Activated CD8-positive, alpha-beta memory T cell treated with anti-CD3 and anti-CD28 coated beads, Interleukin-2, amount 50 U/mL, for 4 hours (primary cell): ENCODE data around the gene HUWE1.
"Not testable (repeated sequence)": the region's sequence is repeated elsewhere in the genome, so short reads cannot be mapped to it uniquely, and the experiment has no call there.

Experiments
- DNase-seq: peaks from one replicate; pipeline ENCODE4 v3.0.0-alpha.2; 2020

HUWE1 gene

DNA sequence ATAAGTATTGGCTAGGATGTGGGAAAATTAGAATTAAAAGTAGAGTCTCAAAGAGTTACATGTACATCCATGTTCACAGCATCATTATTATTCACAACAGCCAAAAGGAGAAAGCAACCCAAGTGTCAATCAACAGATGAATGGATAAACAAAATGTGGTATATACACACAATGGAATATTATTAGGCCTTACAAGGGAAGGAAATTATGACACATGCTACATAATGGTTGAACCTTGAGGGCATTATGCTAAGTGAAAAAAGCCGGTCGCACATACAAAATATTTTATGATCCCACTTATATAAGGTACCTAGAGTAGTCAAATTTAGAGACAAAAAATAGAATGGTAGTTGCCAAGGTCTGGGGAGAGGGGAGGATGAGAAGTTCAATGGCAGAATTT lies 80.1 kb downstream of the HUWE1 start:
- DNase-seq: no peak

DNA sequence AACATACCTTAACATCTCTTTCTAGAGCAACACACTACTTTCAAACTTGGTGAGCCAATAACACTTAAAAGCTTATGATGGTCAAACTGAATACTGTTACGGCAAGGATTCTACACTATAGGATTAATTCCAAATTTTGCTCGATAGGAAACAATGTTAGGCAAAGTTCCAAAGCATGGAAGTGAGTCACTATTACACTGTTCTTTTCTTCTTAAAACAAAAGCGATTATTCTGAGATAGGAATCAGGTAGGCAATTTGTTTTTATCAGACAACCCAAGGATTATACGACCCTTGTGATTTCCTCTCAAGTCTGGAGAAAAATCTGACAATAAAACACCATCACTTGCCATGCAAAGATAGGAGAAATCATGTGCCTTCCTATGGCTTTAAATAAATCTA lies 81.5 kb downstream of the HUWE1 start:
- DNase-seq: no peak

- DNase-seq: no peak
These were observed 86.6 kb downstream of the HUWE1 start for GRCh38 chrX:53599781-53600396.

- no peak for DNase-seq
These were observed 88.3 kb downstream of the HUWE1 start for GRCh38 chrX:53598169-53598568.

- no peak for DNase-seq
These were observed 91.2 kb downstream of the HUWE1 start for GRCh38 chrX:53595266-53595810.

DNA sequence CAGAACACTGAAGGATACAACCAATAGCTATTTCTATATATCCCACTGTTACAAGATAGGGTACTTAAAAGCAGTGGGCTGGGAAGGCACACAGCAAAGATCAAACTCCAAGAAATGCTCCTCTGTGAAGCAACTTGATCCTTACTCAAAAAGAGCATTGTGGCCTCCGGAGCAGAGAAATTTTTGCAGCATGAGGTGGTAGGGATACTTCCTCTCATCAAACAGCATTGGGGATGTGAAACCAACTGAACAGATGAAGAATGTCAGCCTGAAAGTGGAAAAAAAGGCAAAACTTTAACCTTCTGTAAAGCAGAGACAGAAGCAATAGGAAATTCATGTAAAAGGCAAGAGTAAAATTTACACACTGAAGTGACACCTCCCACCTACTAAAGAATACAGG lies 92.2 kb downstream of the HUWE1 start:
- DNase-seq: no peak

DNA sequence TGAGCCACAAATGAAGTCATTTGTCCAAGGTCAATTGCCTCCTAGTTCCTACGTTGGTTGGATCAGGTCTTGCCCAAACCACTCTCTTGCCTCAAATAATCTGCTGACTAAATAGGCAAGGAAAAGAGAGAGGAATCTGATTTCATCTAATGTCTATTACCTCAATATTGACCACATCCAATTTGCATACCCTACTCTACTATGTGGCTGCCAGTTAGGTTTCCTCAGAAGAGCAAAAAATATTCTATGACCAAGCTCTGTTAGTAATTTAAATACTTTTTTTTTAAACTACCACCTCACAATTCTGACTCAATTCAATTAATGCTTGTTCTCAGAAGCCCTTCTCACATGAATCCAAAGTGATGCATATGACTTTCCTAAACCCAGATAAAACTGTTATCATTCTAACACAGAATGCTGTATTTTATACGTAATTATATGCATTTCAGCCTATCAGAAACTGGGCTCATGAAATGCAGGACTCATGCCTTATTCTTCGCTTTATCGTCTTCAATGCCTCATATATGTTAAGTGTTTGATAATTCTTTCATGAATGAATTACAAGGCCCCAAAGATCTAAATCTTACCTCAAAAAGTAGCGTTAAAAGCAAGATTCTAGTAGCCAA lies 98.6 kb downstream of the HUWE1 start:
- DNase-seq: no peak

- no peak for DNase-seq
These were observed 101.6 kb downstream of the HUWE1 start for GRCh38 chrX:53584891-53585290.

GRCh38 chrX:53583571-53583970 lies 102.9 kb downstream of the HUWE1 start:
- no peak for DNase-seq

- no peak for DNase-seq
These were observed 105.6 kb downstream of the HUWE1 start for GRCh38 chrX:53580742-53581504.

- DNase-seq: no peak
These were observed 115.0 kb downstream of the HUWE1 start for GRCh38 chrX:53571494-53571893.

- no peak for DNase-seq
These were observed 123.2 kb downstream of the HUWE1 start for GRCh38 chrX:53563324-53563723.

GRCh38 chrX:53561912-53562311 lies 124.6 kb downstream of the HUWE1 start:
- DNase-seq: no peak

DNA sequence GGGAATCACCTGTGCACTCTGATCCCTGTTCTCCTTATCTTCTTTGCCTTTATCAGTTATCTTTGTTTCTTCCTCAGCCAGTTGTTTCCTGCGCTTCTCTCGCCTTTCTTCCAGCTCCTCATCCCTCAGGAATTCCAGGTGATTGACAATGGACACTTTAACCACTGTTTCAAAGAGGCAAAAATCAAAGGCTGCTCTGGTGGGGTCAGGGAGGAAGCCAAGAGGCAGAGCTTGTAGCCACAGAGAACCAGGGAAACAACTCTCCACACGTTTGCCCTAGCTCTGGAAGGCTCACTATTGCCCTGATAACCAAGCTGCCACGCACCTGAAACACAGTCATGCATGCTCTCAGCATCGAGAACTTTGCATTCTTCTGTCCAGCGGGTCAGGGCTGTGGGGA lies 127.9 kb downstream of the HUWE1 start:
- DNase-seq: no peak

GRCh38 chrX:53556868-53557267 lies 129.7 kb downstream of the HUWE1 start:
- DNase-seq: no peak

DNA sequence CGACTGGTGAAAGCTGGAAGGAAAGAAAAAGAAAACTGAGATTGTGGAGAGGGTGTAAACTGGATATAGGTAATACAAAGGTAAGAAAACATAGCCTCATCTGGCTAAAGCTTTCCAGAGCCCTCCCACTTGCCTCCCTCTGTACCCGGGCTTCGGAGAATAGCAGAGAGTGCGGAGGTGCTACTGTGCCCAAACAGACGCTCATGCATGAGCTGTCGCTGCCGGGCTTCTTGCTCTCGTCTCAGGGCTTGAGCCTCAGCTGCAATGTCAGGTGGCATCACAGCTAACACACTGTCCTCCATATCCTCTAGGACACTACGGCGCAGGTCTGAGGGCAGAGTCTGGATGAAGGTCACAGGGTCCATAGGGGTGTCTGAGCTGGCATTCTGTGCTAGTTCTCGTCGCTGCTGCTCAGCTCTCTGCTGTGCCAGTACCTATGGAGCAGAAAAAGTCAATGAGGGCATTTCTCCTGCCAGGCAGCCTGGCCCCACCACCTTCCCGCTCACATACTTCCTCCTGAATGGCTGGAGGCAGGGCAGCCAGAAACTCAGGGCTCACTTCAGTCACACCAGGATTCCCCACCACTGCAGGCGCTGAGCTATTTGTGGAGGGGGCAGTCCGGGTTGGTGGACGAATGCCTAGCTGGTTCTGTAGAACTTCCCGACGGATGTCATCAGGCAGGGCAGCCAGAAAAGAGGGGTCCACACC lies 135.6 kb downstream of the HUWE1 start:
- no peak for DNase-seq

DNA sequence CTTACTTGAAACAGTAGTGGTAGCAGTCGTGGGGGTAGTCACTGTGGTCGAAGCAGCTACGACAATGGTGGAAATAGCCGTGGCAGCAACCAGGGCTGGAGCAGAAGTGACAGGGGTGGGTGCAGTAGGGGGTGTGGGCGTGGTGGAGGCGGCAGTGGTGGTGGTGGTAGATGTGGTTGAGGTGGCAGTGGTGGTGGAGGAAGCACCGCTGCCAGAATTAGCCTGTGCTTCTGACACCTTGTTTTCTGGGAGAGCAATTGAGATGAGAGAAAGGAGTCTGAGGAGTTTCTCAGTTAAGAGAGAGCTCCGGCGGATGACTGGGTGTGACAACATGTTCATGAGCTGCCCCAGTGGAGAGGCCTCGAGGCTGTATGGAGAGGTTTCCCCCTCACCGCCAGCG lies 138.9 kb downstream of the HUWE1 start:
- DNase-seq: peak; percentile 23

GRCh38 chrX:53544936-53545335 lies 141.6 kb downstream of the HUWE1 start:
- DNase-seq: no peak

GRCh38 chrX:53538781-53539180 lies 147.7 kb downstream of the HUWE1 start:
- DNase-seq: no peak

DNA sequence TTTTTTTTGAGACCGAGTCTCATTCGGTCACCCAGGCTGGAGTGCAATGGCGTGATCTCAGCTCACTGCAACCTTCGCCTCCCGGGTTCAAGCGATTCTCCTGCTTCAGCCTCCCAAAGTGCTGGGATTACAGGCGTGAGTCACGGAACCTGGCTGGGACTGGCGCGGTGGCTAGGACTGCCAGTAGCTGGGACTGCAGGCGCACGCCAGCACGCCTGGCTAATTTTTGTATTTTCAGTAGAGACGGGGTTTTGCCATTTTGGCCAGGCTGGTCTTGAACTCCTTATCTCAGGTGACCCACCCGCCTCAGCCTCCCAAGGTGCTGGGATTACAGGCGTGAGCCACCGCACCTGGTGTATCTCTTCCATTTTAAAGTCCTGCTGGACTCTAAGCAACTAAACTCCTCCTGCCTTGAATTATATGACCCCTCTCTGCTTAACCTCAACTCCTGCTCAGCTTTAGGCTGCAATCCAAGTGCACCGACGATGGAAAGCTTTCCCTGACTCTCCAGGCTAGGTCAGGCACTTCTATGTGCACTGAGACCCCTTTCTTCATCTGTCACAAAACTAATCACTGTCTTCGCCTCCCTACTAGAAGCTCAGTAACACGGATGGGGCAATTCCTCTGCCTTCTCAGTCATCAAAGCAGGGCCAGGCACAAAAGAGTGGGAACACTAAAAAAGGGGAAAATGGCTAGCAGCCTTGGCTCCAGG lies 155.1 kb downstream of the HUWE1 start:
- DNase-seq: not testable (repeated sequence)

DNA sequence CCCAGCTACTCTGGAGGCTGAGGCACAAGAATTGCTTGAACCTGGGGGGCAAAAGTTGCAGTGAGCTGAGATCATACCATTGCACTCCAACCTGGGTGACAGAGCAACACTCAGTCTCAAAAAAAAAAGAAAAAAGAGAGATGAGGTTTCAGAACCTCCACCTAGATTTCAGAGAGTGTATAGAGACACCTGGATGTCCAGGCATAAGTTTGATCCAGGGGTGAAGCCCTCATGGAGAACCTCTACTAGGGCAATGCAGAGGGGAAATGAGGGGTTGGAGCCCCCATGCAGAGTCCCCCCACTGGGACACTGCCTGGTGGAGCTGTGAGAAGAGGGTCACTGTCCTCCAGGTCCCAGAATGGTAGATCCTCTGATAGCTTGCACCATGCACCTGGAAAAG lies 159.5 kb downstream of the HUWE1 start:
- no peak for DNase-seq

DNA sequence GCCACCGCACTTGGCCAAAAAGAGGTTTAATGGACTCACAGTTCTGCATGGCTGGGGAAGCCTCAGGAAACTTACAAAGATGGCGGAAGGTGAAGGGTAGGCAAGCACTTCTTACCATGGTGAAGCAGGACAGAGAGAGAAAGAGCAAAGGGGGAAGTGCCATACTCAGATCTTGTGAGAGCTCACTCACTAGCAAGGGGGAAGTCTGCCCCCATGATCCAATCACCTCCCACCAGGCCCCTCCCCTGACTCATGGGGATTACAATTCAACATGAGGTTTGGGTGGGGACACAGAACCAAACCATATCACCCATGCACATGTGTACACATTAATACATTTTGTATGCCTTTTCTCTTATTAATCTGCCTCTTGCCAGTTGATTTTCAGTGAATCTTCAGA lies 175.2 kb downstream of the HUWE1 start:
- DNase-seq: no peak

DNA sequence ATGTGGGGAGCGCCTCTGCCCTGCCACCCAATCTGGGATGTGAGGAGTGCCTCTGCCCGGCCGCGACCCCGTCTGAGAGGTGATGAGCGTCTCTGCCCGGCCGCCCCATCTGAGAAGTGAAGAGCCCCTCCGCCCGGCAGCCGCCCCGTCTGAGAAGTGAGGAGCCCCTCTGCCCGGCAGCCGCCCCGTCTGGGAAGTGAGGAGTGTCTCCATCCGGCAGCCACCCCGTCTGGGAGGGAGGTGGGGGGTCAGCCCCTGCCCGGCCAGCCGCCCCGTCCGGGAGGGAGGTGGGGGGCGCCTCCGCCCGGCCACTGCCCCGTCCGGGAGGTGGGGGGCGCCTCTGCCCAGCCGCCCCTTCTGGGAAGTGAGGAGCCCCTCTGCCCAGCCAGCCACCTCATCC lies 182.5 kb downstream of the HUWE1 start:
- DNase-seq: not testable (repeated sequence)
